Daoy (cell line): Measurements from ENCODE around the gene SLC6A17. TPM values are rescaled to one million over a fixed set of nuclear protein-coding genes. Genes with fewer than 3 reads are reported as not detected.

Source experiments
- DNase-seq: peaks from one replicate; pipeline ENCODE4 v3.0.0-alpha.2; 2015; ENCODE audit warnings: low read depth
- total RNA-seq: library from RNA; depleted of rRNA; stranded (reverse); fragments of >200 nt; shearing (Covaris generic); gene quantifications from 2 replicates; pipeline ENCODE4 v1.2.3, GENCODE V29; 2014

Gene SLC6A17
- total RNA-seq, 1 experiment from 2014 or later: 0.46 TPM

DNA sequence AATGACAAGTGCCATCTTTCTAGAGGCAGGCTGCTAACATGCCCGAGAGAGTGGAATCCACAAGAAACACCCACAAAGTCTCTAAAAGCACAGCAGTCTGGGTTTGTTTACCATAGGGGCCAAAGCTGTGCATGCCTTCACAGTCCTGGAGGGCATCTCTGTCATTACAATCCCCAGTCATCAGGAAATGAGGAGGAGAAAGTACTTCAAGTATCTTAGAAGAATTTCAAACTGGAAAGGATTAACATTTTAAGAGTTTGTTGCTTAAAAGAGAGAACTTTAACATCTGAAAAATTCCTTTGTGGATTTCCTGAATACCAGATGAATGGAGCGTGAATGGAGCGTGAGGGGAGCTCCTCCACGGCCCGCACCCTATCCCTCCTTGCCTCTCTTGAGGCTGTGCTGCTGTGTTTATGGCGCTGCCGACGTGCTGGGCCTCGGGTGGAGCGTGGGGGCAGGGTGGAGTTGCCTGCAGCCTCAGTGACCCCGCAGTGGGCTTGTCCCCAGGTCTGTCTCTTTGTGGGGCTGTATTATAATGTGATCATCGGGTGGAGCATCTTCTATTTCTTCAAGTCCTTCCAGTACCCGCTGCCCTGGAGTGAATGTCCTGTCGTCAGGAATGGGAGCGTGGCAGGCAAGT lies 23.3 kb downstream of the SLC6A17 start:
- DNase-seq: no peak

DNA sequence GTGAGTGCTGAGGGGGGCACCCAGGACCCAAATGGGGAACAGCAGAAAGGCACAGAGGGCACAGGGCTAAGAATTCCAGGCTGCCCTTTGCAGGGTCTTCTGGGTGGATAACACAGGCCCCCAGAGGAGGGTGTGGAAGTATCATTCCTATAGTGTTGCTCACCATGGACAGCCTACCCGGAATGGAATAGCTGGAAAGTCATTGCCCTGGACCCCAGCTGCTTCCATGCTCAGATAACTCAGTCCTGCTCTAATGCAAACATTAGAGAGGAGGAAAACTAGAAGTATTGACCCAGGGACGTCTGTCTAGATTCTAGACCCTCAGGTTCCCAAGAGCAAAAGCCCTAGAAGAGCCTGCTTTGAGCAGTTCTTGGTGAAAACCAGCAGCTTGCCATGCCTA lies 24.7 kb downstream of the SLC6A17 start:
- no peak for DNase-seq

DNA sequence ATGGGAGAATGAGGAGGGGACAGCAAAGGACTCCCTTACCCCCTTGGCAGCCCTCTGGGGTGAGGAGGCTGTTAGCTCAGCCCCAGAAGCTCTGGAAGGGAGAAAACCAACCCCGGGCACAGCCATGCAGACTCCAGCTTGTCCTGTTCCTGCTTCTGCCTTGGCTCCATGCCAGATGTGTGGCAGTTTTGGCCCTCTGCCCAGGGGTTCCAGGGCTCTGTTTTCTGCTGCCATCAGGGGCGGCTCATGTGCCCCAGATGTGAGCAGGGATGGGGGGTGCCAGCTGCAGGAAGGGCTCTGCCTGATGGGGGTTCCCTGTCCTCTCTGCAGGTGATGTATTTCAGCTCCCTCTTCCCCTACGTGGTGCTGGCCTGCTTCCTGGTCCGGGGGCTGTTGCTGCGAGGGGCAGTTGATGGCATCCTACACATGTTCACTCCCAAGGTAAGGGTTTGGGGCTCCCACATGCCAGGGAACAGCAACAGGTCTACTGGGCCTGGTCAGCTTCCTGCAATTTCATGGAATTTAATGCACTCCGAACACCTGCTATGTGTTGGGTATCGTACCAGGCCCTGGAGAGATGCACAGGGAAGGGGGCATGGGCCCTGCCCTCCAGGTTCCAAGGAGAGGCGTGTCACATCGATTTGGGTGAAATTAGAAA lies 26.1 kb downstream of the SLC6A17 start:
- DNase-seq: peak; percentile 68

DNA sequence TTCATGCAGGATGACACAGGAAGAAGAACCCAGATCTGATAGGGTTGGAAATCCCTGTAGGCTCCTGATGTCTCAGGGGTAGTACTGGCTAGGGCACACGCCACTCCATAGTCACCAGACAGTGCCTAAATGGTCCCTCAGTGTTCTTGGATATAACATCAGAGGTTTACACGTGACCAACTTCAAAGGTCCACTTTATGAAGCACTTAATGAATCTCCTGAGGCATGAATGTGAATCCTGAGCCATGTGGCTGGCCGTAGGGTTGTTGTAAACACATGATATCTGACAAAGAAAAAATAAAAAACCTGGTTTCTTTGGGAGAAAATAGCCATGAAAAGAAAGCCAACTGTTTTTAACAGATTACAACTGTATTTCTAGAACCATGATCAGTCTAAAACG lies 27.5 kb downstream of the SLC6A17 start:
- DNase-seq: no peak

DNA sequence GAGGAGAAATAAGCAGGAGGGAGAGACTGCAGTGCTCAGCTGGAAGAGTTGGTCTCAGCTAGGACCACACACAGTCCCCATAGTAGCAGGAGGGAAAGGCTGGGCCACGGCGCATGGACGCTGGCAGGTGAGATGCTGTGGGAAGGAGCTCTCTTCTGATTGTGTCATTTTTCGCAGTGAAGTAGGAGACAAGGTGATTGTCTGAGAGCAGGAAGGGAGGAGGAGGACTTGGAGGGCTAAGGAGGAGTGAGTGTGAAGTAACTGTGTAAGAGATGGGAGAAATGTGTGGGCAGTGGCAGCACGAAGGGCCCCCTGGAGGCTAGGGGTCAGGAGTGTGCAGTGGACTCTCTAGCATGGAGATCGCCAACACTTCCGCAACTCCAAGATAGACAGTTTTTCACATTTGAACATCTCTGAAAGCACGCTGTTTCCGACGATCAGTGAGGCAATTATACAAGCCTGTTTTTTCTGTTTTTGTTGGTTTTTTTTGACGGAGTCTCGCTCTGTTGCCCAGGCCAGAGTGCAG lies 33.4 kb downstream of the SLC6A17 start:
- no peak for DNase-seq

DNA sequence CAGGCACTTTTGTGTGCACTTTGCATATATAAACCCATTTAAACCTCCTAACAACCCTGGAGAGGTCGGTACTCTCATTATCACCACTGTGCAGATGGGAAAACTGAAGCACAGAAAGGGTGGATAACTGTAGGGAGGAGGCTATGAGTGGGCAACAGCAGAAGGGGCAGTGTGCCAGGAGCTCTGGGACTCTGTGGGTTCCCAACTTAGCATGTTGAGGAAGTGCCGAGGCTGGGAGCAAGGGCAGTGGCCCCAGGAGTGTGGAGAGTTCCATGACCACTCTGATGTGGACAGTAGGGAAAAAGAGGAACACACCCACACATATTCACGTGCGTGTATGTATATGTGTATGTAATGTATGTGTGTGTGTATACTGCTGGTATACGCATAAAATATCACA lies 34.2 kb downstream of the SLC6A17 start:
- DNase-seq: no peak

DNA sequence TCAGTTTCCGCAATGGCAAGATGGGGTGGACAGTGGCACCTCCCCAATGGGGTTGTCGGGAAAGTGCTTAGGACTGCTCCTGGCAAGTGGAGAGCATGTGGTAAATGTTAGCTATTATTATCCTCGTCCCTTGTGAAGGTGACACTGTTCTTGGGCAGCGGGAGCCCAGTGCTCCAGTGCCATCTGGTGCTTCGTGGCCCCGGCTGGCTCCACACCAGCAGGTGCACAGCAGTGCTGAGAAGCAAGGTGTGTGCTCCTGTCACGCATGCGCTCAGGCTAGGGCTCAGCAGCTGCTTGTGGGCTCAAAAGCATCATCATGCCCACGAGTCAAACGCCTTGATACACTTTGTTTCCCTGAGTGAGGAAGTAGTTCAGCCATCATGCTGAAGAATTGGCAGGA lies 34.9 kb downstream of the SLC6A17 start:
- no peak for DNase-seq

DNA sequence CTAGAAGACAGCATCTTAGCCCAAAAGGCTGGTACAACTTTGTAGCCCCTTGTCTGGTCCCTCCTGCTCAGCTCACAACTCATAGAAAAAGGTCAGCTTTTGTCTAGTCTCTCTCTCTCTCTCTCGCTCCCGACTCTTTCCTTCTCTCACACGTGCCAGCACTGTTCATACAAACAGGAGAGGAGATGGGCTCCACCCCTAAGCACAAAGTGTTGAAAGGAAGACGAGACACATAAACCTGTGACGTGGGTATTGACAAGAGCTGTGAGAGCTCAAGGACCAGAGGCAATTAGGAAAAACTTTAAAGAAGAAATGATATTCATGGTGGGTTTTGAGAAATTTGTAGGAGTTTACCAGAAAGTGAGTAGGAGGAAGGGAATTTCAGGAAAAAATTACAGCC lies 36.3 kb downstream of the SLC6A17 start:
- DNase-seq: no peak

DNA sequence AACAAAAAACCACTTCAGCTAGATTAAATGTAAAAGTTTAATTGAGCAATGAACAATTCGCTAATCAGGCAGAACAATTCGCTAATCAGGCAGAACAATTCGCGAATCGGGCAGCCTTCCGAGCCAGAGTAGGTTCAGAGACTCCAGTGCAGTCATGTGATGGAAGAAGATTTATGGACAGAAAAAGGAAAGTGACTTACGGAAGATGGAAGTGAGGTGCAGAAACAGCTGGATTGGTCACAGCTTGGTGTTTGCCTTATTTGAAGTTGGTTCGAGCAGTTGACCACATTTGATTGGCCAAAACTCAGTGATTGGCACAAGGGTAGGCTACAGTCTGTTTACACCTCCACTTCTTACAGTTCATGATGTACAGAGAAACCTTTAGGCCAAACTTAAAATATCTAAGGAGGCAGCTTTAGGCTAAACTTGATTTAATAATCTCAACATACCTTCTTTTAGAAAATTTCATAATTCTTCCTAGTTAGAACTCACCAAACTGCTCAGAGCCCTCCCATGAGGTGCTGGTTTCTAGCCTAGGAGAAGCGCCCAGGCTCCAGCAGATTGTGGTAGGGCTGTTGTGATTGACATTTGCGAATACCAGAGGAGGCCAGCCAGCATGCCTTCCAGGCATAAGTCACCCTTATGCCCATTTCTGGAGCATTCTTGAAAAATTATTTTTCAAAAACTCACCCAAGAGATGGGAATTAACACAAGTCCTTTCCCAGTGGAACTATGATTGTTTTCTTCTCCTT lies 37.0 kb downstream of the SLC6A17 start:
- DNase-seq: peak; percentile 39

DNA sequence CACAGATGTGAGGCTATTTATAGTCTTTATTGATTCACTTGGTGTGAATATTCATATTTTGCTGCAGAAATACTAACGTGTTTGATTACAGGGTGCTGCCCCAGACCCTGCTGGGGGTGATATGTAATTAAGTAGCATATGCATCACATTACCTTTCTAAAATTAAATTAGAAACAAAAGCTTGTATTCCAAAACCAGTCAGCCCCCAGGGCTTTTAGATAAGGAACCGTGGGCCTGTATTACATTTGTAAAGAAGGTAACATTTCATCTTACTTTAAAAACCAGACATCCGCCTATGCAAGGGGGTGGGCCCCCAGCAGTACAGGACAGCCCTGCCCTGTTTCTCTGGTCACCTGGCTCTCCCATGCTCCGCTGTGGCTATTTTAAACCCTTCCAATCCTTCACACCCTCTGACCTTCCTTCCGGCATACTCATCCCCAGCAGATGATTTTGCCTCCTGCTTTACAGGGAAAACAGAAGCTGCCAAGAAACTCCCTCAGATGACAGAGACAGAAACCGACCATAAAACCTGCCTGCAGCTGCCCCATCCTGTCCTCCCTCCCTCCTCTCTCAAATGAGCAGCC lies 37.8 kb downstream of the SLC6A17 start:
- peak; percentile 60 for DNase-seq

DNA sequence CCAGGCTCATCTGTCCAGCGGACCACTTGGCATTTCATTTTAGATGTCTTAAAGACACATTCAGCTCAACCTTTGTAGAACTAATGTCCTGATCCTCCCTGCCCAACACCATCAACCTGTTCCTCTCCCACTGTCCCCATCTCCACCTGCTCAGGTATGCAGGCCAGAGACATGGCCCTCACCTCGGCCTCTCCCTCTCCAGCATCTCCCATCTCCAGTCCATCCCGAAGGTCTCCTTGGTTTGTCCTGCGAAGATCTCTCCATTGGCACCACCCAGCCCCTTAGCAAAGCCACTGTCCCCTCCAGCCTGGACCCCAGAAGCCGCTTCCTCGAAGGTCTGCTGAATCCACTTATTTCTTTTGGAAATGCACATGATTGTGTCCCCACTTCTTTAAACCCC lies 38.9 kb downstream of the SLC6A17 start:
- DNase-seq: no peak

DNA sequence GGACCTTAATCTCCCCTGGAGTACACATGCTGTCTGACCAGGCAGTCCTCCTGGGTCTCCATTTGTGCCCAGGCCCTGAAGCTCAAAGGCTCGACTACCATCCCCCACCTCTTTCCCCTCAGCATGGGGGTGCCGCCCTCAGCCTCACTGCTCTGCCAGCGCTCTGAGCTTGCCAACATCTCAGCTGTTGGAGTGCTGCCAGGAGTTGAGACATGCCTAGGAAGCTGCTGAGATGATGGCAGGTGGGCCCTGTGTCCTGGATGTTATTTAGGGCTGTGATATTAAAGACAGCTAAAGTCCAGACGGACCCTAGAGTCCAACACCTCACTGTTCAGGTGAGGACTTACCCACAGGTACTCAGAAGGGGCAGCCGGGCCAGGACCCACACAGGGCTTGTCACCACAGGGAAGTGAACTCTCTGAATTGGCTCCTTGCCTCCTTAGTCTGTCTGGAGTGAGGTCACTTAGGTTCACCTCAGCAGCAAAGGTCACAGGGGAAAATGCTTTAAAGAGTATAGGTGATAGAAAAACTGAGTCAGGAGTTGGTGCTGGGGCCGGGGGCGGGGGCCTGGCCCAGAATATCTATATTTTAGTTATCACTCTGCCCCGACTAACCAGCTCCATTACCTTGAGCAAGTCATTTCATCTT lies 40.1 kb downstream of the SLC6A17 start:
- peak; percentile 45 for DNase-seq

DNA sequence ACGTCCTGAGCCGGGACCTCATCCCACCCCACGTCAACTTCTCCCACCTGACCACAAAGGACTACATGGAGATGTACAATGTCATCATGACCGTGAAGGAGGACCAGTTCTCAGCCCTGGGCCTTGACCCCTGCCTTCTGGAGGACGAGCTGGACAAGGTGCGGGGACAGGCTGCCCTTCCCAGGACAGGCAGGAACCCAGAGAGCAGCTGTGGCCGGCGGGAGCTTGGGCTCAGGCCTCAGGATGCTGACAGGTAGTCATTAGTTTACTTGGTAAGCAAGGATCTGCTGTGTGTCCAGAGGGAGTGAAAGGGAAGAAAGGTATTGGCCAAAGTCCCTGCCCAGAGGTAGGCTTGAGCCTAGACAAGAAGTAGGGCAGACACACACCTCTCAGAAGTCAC lies 42.2 kb downstream of the SLC6A17 start:
- DNase-seq: no peak

DNA sequence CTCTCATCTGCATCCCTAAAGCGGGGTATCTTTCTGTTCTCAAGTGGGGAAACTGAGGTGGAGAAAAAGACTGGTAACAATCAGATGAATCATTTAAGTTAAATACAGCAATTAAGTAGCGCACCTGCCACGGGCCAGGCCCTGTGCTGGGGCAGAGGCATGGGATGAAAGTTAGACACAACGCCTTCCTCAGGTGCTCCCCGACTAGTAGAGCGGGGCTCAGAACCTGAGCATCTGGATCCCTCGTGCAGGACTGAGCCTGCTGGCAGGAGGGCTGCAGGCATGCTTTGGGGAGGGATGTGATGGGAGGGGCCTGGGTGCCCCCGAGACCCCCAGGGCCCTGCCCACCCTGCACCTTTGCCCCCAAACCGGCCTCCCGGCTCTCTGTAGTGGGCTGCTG lies 44.9 kb downstream of the SLC6A17 start:
- DNase-seq: no peak

DNA sequence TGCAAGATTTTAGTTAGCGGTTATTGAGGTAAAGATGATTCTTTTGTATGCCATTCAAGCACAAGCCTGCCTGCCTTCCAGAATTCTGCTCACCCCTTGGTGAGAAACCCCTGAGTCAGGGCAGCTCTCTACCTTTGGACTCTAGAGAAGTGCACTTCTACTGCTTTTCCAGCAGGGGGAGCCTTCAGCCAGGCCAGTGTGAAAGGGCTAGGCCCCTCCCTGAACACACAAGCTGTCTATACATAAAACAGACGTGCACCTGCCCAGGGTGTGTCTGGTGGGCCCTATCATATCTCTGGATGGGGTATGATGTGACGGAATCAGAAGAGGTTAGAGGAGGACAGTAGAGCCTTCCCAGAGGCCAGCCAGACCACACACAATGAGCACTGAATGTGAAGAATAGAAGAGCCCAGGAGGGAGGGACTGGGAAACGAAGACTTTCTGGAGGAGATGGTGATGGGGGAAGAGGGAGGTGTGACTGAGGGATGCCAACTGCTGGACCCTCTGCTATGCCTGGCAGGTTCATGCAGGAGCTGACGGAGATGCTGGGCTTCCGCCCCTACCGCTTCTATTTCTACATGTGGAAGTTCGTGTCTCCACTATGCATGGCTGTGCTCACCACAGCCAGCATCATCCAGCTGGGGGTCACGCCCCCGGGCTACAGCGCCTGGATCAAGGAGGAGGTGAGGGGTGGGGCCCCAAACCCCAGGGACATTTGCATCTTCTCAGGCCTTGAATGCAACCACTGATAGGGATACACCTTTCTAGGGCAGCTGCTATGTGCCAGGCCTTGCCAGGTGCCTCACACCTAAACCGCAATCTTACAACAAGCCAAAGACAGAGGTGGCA lies 46.8 kb downstream of the SLC6A17 start:
- peak; percentile 58 for DNase-seq

DNA sequence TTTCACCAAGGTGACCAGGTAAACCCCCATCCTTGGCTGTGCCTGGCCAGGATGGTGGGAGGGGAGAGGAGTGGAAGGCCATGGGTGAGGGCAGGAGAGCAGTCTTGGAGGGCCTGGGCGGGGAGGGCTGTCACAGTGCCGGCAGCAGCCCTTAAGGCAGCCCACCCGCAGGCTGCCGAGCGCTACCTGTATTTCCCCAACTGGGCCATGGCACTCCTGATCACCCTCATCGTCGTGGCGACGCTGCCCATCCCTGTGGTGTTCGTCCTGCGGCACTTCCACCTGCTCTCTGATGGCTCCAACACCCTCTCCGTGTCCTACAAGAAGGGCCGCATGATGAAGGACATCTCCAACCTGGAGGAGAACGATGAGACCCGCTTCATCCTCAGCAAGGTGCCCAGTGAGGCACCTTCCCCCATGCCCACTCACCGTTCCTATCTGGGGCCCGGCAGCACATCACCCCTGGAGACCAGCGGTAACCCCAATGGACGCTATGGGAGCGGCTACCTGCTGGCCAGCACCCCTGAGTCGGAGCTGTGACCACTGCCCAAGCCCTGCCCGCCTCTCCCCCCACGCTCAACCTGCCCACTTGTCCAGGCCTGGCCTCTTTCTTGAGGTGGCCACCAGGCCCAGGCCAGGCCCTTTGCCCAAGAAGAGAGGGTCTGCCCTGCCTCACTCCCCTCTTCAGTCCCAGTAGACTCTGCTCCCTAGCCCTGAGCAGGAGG lies 47.8 kb downstream of the SLC6A17 start:
- no peak for DNase-seq

DNA sequence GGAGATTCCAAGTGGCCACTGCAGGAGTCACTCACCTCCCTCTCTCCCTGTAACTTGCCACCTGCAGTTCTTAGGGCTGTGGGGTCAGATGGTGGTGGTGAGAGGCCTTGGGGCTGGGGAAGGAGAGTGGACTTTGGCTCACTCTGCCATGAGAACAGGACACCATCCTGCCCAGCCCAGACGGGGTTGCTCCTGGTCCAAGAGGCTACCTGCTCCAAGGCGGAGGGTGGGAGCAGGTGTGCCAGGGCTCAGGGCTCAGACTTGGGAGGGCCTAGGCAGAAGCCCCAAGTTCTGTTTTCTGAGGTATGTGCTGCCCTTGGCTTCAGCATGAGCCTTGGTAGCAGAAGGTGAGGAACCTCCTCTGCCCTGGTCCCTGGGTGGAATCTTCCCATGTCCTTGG lies 48.5 kb downstream of the SLC6A17 start:
- DNase-seq: no peak

DNA sequence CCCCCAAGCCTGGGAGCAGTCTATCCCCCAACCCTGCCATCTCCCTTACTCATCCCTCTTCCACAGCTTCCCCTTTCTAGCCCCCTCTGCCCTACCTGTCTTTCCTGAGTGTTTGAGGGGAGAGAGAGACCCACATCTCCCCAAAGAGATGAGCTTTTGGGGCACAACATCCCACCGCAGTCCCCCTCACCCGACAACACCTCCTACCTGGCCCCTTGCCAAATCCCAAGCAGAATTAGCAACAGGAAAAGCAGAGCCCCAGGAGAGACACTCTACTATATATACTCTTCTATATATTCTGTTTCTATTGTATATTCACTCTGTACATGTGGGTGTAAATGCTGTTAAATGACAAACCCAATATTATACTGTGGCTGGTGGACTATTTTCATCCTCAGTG lies 49.9 kb downstream of the SLC6A17 start:
- no peak for DNase-seq

DNA sequence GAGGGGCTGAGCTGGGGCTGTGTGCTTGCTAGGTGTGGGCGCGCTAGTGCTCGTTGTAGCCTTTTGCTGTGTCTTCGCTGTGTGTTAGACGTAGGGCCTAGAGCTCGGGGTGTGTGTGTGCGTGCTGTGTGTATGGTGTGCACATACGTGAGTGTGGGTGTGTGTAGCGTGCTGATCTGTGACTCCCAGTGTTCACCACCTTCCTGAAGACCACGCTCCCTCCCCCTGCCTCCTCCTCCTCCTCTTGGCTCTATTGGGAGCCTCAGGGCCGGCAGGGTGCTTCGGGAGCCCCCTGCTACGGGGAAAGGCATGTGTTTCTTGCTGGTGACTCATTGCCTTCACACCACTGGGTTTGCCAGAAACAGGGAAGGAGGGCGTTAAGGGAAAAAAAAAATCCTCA lies 50.4 kb downstream of the SLC6A17 start:
- DNase-seq: peak; percentile 64

DNA sequence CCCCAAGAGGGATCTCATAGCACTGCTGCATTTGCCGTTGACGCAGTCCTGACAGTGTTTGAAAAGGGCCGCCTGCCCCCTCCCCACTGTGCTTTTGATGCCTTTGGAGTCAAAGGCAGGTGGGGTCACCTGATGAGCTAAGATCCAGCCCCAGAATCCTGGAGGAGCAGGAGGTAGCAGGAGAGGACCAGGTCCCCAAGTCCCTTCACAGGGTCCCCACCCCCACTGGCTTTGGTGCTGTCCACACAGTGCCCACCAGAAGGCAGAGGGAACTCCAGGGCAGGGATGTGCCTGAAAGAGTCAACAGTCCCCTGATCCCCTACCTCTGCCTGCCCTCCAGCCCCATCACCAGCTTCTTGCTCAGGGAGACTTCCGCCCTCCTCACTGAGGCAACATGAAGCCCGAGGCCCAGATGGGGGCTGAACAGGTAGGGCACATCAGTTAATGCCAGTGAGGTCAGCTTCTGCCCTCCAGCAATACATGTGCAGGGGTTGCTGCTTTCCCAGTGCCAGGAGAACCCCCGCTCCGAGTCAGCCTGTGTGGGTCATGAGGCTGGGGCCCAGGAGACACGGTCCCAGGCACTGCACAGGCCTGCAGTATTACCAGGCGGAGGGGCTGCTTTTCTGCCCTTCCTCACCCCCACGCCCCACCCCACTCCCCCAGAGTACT lies 51.0 kb downstream of the SLC6A17 start:
- DNase-seq: no peak
